ENCODE measurements around the gene STMN3.

The STMN3 gene

GRCh38 chr20:63602321-63602720 is 50.9 kb downstream of the STMN3 start:
- no peak for DNase-seq

GRCh38 chr20:63601679-63602078 is 51.5 kb downstream of the STMN3 start:
- DNase-seq = peak; percentile 47 to 69

GRCh38 chr20:63599396-63600050 is 53.7 kb downstream of the STMN3 start:
- no peak for DNase-seq

- DNase-seq = no peak
Measured at GRCh38 chr20:63598479-63599395, 54.5 kb downstream of the STMN3 start.

- DNase-seq = no peak
Measured at GRCh38 chr20:63597651-63598478, 55.4 kb downstream of the STMN3 start.

GRCh38 chr20:63596423-63596822 is 56.8 kb downstream of the STMN3 start:
- no peak for DNase-seq

GRCh38 chr20:63595416-63596127 is 57.7 kb downstream of the STMN3 start:
- DNase-seq = no peak

GRCh38 chr20:63594043-63594561 is 59.1 kb downstream of the STMN3 start:
- DNase-seq = no peak

GRCh38 chr20:63592661-63593060 is 60.6 kb downstream of the STMN3 start:
- no peak for DNase-seq

GRCh38 chr20:63591786-63592355 is 61.4 kb downstream of the STMN3 start:
- no peak for DNase-seq

GRCh38 chr20:63591147-63591533 is 62.1 kb downstream of the STMN3 start:
- no peak for DNase-seq

- DNase-seq = no peak
Measured at GRCh38 chr20:63590218-63591146, 62.7 kb downstream of the STMN3 start.
